HG02840 (cell line): ENCODE results near the gene MMS19.
A peak's percentile ranks its signal among the peaks of the same experiment; 100 is the strongest.
"Not testable (repeated sequence)": the region's sequence is repeated elsewhere in the genome, so short reads cannot be mapped to it uniquely, and the experiment has no call there.

Source experiments
- ATAC-seq: cut with Tn5 transposase; IDR thresholded peaks from one replicate; pipeline ENCODE4 v1.9.1; 2021; ENCODE audit warnings: mild to moderate bottlenecking, moderate library complexity, moderate number of reproducible peaks; ENCODE audit not compliant: unreplicated experiment, low FRiP score

The MMS19 gene

DNA sequence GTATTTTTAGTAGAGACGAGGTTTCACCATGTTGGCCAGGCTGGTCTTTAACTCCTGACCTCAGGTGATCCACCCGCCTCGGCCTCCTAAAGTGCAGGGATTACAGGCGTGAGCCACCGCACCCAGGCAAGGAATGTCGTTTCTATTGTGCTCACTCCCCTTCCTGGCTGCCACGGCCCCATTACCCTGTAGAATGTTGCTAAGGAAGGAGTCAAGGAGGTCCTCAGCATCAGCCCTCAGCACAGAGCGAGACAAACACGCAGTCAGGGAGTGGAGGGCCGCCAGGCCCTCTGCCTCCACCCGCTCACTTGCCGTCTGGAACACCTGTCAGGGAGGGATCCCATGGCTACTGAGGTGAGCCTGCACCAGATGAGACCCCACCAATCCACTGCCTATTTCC, 29.4 kb downstream of the MMS19 start:
- ATAC-seq, result not testable (repeated sequence)

DNA sequence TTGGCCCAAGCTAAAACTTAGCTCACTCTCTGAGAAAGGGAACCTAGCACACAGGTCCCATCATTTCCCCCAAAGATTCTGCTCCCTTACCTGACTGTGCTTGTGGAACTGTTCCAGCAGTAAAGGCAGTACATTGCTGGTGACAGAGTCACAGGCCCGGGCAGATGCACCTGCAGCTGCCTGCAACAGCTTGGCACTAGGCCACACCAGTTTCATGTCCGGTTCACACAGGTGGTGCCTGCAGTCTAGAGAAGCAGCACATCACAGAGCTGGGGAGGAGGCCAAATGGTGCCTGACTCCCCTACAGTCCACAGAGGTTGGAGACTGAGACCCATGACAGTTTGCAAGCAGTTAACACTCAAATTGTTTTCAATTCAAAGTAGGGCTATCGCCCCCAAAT, 30.1 kb downstream of the MMS19 start:
- ATAC-seq, result no peak

- no peak for ATAC-seq
Observed at GRCh38 chr10:97466755-97467154, 31.5 kb downstream of the MMS19 start.

- ATAC-seq, result no peak
Observed at GRCh38 chr10:97465982-97466381, 32.2 kb downstream of the MMS19 start.

DNA sequence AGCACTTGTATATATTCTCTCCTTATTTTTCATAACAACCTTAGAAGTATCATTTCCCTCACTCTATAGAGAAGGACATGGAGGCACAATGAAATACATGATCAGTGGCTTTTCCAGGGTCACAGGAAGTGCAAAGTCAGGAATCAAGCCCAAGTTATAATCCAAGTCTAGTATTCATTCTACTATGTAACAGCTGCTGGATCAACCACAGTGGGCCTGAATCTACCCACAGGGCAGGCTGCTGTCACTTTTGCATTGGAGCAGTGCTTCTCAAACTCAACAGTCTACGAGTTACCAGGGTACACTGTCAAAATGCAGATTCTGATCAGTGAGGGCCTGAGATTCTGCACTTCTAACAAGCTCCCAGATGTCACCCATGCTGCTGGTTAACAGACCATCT, 34.0 kb downstream of the MMS19 start:
- ATAC-seq, result no peak

GRCh38 chr10:97463363-97464132, 34.7 kb downstream of the MMS19 start:
- ATAC-seq, result no peak

GRCh38 chr10:97462309-97462708, 35.9 kb downstream of the MMS19 start:
- ATAC-seq, result no peak

- ATAC-seq, result no peak
Observed at GRCh38 chr10:97459933-97460332, 38.3 kb downstream of the MMS19 start.

DNA sequence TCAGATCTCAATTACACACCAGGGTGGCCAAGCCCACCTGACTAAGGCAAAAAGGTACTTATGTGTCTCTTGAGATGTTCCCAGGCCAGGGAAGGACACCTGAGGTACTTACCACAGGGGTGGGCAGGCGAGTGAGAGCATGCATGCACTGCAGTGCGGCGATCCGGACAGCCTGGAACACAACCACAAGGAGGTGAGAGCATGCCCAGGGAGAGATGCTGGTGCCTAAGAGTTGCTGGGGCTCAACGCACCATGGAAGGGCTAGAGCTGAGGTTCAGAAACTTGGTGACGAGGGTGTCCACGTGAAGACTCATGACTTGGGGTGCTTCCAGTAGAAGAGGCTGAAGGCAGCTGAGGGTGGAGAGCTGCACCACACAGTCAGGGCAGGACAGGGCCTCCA, 39.1 kb downstream of the MMS19 start:
- ATAC-seq, result no peak

DNA sequence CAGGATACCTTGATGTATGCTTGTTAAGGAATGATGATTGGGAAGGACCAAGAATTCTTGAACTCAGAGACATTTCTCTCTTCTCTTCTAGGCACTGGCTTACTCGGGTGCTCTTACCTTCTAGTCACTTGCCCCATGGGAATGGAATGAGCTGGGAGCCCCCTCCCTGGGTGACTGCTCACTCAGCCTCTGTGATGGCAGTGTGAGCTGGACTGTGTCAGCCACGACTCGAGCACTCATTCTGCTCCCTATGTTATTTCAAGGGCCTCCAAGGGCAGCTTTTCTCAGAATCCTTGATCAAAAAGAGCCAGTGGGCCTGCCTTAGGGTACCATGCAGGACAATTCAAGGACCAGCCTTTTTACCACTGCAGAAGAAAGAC, 41.5 kb downstream of the MMS19 start:
- ATAC-seq, result no peak

DNA sequence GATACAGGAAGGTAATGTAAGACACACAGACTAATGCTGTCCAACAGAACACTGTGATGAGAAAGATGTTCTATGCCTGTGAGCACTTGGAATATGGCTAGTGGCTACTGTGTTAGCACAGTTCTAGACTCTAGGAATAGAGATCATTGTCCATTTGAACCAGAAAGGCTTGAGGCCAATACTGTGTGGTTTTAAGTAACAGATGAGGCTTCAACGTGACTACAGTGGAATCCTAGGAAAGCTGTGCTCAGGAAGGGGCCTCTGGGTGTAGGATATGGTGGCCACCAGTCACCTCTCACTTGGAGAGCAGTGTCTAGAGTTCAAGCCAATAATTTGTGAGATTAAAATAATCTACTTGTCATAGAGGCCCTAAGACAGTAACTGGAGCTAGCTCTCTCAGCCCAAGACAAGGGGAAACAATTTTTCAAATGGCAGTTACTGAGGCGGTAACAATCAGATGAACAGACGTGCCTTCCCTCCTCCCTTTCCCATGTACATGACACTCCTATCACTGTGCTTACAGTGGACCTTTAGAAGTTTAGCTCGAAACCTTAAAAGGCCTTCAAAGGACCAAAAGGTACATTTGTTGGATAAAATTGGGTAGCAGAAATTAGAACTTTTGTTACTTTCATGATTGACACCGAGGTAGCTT, 42.1 kb downstream of the MMS19 start:
- ATAC-seq, result no peak

DNA sequence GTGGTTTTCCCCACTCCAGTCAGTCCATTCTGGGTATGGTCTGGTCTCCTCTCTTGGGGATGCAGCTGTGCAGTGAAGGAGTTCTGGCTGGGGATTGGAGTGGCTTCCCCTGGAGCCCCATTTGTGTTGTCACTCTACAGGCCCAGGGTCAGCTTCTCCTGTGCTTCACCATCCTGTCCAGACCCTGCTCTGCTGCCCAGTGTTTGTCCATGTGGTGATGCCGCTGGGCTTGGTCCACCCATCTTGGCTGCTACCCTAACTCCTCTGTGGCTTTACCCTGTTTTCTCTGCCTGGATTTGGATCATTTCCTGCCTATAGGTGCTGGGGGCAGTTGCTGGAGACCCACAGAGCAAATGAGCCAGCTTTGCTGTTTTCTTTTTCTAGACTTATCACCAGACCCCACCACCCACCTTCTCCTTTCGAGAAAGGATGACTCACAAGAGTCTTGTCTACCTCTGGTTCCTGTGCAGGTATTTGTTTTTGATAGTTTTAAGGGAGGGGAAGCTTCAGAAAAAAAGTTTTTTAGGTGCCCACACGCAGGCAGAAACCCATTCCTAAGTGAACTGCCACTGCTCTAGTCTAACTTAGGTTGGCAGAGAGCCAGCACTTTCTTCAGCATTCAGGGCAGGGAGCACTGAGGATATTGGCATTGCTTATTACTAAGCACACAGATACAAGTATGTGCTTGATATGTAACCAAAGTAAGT, 43.7 kb downstream of the MMS19 start:
- no peak for ATAC-seq

GRCh38 chr10:97452352-97452751, 45.9 kb downstream of the MMS19 start:
- no peak for ATAC-seq

GRCh38 chr10:97451605-97452004, 46.6 kb downstream of the MMS19 start:
- ATAC-seq, result no peak

DNA sequence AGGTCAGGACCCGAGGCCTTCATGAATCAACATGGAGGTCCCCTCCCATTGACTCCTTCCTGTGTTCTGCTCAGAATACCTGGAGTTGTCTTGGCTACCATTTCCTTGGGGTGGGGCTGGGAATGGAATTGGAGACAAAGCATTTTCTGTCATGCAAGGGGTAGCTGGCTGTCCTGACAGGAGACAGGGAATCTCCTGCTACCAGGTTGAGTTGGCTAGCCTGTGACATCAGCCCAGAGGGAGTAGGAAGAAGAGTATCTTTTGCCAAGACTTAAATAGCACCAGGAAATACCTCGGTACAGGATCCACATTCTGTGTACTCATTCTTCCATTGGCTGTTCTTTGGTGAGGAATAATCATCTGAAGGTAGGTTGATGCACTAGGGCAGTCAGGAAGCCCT, 47.4 kb downstream of the MMS19 start:
- no peak for ATAC-seq

DNA sequence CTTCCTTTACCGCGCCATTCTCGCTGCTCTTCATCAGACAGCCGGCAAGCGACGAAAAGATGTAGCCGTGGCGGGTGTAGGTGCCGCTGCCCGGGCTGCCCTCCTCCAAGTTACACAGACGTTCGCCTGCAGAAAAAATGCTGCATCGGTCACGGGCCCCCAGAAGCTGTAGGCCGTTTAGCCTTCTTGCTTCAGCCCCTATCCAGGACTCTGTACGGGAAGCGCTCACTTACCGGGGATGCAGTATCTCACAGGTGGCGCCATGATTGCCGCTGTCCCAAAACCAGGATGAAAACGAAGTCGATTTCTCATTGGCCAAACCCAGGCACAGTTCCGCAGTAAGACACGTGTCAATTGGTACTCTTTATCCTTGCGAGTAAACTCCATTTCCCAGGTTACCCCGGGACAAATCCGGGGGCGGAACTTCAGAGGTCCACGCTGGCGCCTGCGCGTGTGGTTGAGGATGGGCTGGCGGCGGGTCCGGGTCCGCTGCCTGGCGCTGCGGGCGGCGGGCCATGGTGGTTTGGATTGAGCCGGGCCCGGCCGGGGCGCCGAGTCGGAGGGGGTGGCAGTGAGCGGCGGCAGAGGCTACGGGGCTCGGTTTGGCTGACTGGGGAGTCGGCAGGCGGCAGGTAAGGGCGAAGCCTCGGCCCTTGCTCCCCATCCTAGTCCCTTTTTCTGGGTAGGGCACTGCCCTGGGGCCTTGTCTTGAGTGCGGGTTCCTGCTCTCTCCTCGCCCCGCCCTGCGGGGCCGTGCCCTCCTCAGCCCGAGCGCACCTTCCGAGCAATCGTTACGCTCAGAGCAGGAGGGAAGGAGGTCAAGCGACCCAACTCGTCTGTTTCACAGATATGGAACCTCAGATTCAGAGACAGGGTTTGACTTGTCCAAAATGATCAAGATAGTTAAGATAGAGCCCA, 52.2 kb downstream of the MMS19 start, which contains the start of the genes EXOSC1 and ZDHHC16:
EXOSC1 (minus strand) TSS at position 285 of the 918 bp plus-strand sequence; CDS start at position 264, 21 bp downstream.
ZDHHC16 (plus strand) TSS at position 454 of the 918 bp plus-strand sequence. CDS start 5,501 bp downstream, outside the sequence.
- peak; percentile 94 for ATAC-seq

DNA sequence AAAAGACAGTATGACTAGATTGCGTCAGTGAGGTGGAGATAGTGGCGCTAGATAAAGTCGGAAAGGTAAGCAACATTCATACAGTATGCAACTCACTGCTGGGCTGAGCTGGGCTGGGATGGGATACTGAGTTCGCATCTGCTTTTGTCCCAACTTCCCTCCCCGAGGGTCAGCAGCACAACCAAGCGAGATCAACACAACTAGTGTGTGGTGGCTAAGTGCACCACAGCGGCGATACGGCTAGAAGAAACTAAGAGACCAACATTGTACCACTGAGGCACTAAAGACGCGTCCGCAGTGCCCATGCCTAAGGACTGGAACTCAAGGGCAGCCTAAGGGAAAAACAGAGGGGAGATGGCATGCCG, 52.9 kb downstream of the MMS19 start:
- no peak for ATAC-seq

- no peak for ATAC-seq
Observed at GRCh38 chr10:97444212-97444611, 54.0 kb downstream of the MMS19 start.

GRCh38 chr10:97442277-97442676, 55.9 kb downstream of the MMS19 start:
- ATAC-seq, result no peak

DNA sequence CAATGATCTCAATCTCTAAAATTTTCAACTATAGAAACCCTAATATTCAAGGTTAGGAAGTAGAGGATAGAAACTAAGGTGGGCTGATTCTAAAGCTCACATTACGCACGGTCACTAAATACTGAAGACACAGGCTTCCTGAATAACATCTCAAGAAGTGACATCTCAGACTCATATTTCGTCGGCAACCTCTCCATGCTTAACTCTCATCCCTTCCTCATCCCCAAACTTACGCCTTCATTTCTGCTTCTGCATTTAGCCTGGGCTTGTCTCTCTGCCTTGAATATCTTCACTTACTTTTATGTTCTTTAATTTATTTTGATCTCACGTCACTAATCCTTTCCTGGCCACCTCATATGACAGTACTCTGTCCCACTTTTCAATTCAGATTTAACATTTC, 63.0 kb downstream of the MMS19 start:
- no peak for ATAC-seq
